Measurements from ENCODE around the gene CDH15.
A peak's percentile ranks its signal among the peaks of the same experiment; 100 is the strongest.
"Not testable (repeated sequence)": the region's sequence is repeated elsewhere in the genome, so short reads cannot be mapped to it uniquely, and the experiment has no call there.

The CDH15 gene

GRCh38 chr16:89187032-89187769 is 15.7 kb downstream of the CDH15 start:
- Histone ChIP-seq H3K4me2 (ENCODE audit: insufficient read depth, low read length) (no peak overlapping the region), H3K36me3 (ENCODE audit: insufficient read depth, low read length) (no peaks in the 10 kb centered on the region), H4K20me1 (ENCODE audit: insufficient read depth, low read length) (peaks cover 20% of the 10 kb centered on the region), H3K9ac (ENCODE audit: low read depth, low read length) (no peak overlapping the region), H2AFZ (ENCODE audit: low read depth, low read length) (no peak overlapping the region), H3K4me3 (ENCODE audit: low read depth in 1 of 2, low read length in 2 of 2) (no peak overlapping the region), H3K27me3 (ENCODE audit: insufficient read depth, low read length, poor library complexity) (no peaks in the 10 kb centered on the region), H3K9me3 (ENCODE audit: insufficient read depth, low read length, severe bottlenecking) (no peaks in the 10 kb centered on the region), H3K27ac (ENCODE audit: low read length) (no peak overlapping the region), H3K4me1 (ENCODE audit: insufficient read depth, low read length) (peaks cover 3% of the 10 kb centered on the region), H3K79me2 (ENCODE audit: insufficient read depth, low read length) (no peaks in the 10 kb centered on the region)
- ATAC-seq (ENCODE audit: insufficient read depth, low read depth), result peak; percentile 46
- peak; percentile 15 for TF ChIP-seq CTCF (IDR thresholded peaks at IDR 0.05; ENCODE audit: borderline replicate concordance, extremely low read depth, low read length, poor library complexity, severe bottlenecking)
- TF ChIP-seq EZH2 (IDR thresholded peaks at IDR 0.05; ENCODE audit: borderline replicate concordance, low read depth, low read length, severe bottlenecking), result no peak
- DNase-seq, result peak; percentile 44

- H4K20me1 ChIP-seq (ENCODE audit: insufficient read depth, low read length), result peaks cover 20% of the 10 kb centered on the region
- H2AFZ ChIP-seq (ENCODE audit: low read depth, low read length), result no peak overlapping the region
- H3K9me3 ChIP-seq (ENCODE audit: insufficient read depth, low read length, severe bottlenecking), result no peaks in the 10 kb centered on the region
- no peak for TF ChIP-seq CTCF (IDR thresholded peaks at IDR 0.05; ENCODE audit: borderline replicate concordance, extremely low read depth, low read length, poor library complexity, severe bottlenecking)
- no peak for TF ChIP-seq EZH2 (IDR thresholded peaks at IDR 0.05; ENCODE audit: borderline replicate concordance, low read depth, low read length, severe bottlenecking)
- no peak overlapping the region for H3K4me3 ChIP-seq (ENCODE audit: low read depth in 1 of 2, low read length in 2 of 2)
- DNase-seq (no peak), ATAC-seq (ENCODE audit: insufficient read depth, low read depth) (peak; percentile 32; the same call in 2 of the 3 replicates)
- no peaks in the 10 kb centered on the region for H3K27me3 ChIP-seq (ENCODE audit: insufficient read depth, low read length, poor library complexity)
- no peak overlapping the region for H3K9ac ChIP-seq (ENCODE audit: low read depth, low read length)
- H3K27ac ChIP-seq (ENCODE audit: low read length), result no peak overlapping the region
- peaks cover 5% of the 10 kb centered on the region for H3K4me1 ChIP-seq (ENCODE audit: insufficient read depth, low read length)
- H3K36me3 ChIP-seq (ENCODE audit: insufficient read depth, low read length), result no peaks in the 10 kb centered on the region
- no peaks in the 10 kb centered on the region for H3K79me2 ChIP-seq (ENCODE audit: insufficient read depth, low read length)
- no peak overlapping the region for H3K4me2 ChIP-seq (ENCODE audit: insufficient read depth, low read length)
Observed at GRCh38 chr16:89187770-89188392, 16.3 kb downstream of the CDH15 start.

- H3K79me2 ChIP-seq (ENCODE audit: insufficient read depth, low read length); H3K27ac ChIP-seq (ENCODE audit: low read length); H3K27me3 ChIP-seq (ENCODE audit: insufficient read depth, low read length, poor library complexity); H3K4me1 ChIP-seq (ENCODE audit: insufficient read depth, low read length); DNase-seq; H3K4me2 ChIP-seq (ENCODE audit: insufficient read depth, low read length); H3K36me3 ChIP-seq (ENCODE audit: insufficient read depth, low read length); ATAC-seq (ENCODE audit: insufficient read depth, low read depth); H3K9me3 ChIP-seq (ENCODE audit: insufficient read depth, low read length, severe bottlenecking); H2AFZ ChIP-seq (ENCODE audit: low read depth, low read length); H3K4me3 ChIP-seq (ENCODE audit: low read depth in 1 of 2, low read length in 2 of 2); H3K9ac ChIP-seq (ENCODE audit: low read depth, low read length): not testable (repeated sequence)
- H4K20me1 ChIP-seq (ENCODE audit: insufficient read depth, low read length), result peaks cover 20% of the 10 kb centered on the region
Observed at GRCh38 chr16:89188471-89189357, 17.2 kb downstream of the CDH15 start.
